Neural progenitor cell (in vitro differentiated cells): ENCODE measurements around the gene OTUD7B. TPM values are rescaled to one million over a fixed set of nuclear protein-coding genes. Genes with fewer than 3 reads are reported as not detected.

ENCODE experiments used
- DNase-seq: peaks from one replicate; pipeline ENCODE4 v3.0.0-alpha.2; 2016; ENCODE audit warnings: low spot score
- H2AFZ ChIP-seq: fragments of 200-600 bp; sonication (generic); replicated peaks from 2 replicates; pipeline ENCODE4 v1.6.1; 2016; ENCODE audit warnings: antibody characterized with exemption
- H3F3A ChIP-seq: fragments of 200-600 bp; sonication (generic); 2 replicates; pipeline ENCODE4 v1.6.1; 2016; ENCODE audit warnings: antibody characterized with exemption, low read depth
- H3K27ac ChIP-seq: fragments of 200-600 bp; sonication (generic); 2 replicates; pipeline ENCODE4 v1.5.1; 2016; ENCODE audit warnings: mild to moderate bottlenecking
- H3K27me3 ChIP-seq: fragments of 200-600 bp; sonication (generic); 2 replicates; pipeline ENCODE4 v1.6.1; 2016; ENCODE audit warnings: mild to moderate bottlenecking, moderate library complexity
- H3K36me3 ChIP-seq: fragments of 200-600 bp; sonication (generic); 2 replicates; pipeline ENCODE4 v1.5.1; 2016
- H3K4me1 ChIP-seq: fragments of 200-600 bp; sonication (generic); 2 replicates; pipeline ENCODE4 v1.6.1; 2016; ENCODE audit warnings: mixed run types
- H3K4me2 ChIP-seq: fragments of 200-600 bp; sonication (generic); 2 replicates; pipeline ENCODE4 v1.6.1; 2016
- H3K4me3 ChIP-seq: fragments of 200-600 bp; sonication (generic); 2 replicates; pipeline ENCODE4 v1.5.1; 2016
- H3K79me2 ChIP-seq: fragments of 200-600 bp; sonication (generic); 2 replicates; pipeline ENCODE4 v1.6.1; 2016; ENCODE audit warnings: low read depth
- H3K9ac ChIP-seq: fragments of 200-600 bp; sonication (generic); 2 replicates; pipeline ENCODE4 v1.6.1; 2016
- H3K9me3 ChIP-seq: fragments of 200-600 bp; sonication (generic); 2 replicates; pipeline ENCODE4 v1.5.1; 2016; ENCODE audit warnings: low read depth
- H4K20me1 ChIP-seq: fragments of 200-600 bp; sonication (generic); 2 replicates; pipeline ENCODE4 v1.6.1; 2016; ENCODE audit warnings: low read depth
- H3K27ac Mint-ChIP-seq: 3 replicates; pipeline ENCODE4 v1.8.0; 2021; ENCODE audit warnings: mixed read lengths
- H3K27me3 Mint-ChIP-seq: 2 replicates; pipeline ENCODE4 v1.8.0; 2022; ENCODE audit warnings: low read depth, mild to moderate bottlenecking, inconsistent platforms, moderate library complexity, mixed read lengths; ENCODE audit not compliant: insufficient read depth
- H3K36me3 Mint-ChIP-seq: 3 replicates; pipeline ENCODE4 v1.8.0; 2021; ENCODE audit warnings: mixed read lengths
- H3K4me1 Mint-ChIP-seq: 3 replicates; pipeline ENCODE4 v1.8.0; 2021; ENCODE audit warnings: mixed read lengths
- H3K4me3 Mint-ChIP-seq: 3 replicates; pipeline ENCODE4 v1.8.0; 2021; ENCODE audit warnings: mild to moderate bottlenecking, moderate library complexity, mixed read lengths
- H3K9me3 Mint-ChIP-seq: 3 replicates; pipeline ENCODE4 v1.8.0; 2020; ENCODE audit warnings: mixed read lengths
- EZH2 ChIP-seq: fragments of 200-600 bp; sonication (generic); IDR thresholded peaks from 2 replicates; pipeline ENCODE4 v1.6.1; 2017; ENCODE audit warnings: antibody characterized with exemption, mild to moderate bottlenecking, moderate library complexity
- EZH2phosphoT487 ChIP-seq: fragments of 200-600 bp; sonication (generic); IDR thresholded peaks from 2 replicates; pipeline ENCODE4 v1.6.1; 2017; ENCODE audit warnings: antibody characterized with exemption
- total RNA-seq: library from RNA; depleted of rRNA; stranded (reverse); fragments of >200 nt; gene quantifications from 2 replicates; pipeline ENCODE4 v1.2.3, GENCODE V29; 2015; ENCODE audit warnings: low replicate concordance
- TF ChIP-seq, protein P1 (sequence below): fragments of 200-600 bp; sonication (generic); IDR thresholded peaks from 2 replicates; pipeline ENCODE4 v1.5.1; 2017; ENCODE audit warnings: antibody characterized with exemption, mild to moderate bottlenecking

The OTUD7B gene
- total RNA-seq, 1 donor from 2014 or later = 10.7 TPM

DNA sequence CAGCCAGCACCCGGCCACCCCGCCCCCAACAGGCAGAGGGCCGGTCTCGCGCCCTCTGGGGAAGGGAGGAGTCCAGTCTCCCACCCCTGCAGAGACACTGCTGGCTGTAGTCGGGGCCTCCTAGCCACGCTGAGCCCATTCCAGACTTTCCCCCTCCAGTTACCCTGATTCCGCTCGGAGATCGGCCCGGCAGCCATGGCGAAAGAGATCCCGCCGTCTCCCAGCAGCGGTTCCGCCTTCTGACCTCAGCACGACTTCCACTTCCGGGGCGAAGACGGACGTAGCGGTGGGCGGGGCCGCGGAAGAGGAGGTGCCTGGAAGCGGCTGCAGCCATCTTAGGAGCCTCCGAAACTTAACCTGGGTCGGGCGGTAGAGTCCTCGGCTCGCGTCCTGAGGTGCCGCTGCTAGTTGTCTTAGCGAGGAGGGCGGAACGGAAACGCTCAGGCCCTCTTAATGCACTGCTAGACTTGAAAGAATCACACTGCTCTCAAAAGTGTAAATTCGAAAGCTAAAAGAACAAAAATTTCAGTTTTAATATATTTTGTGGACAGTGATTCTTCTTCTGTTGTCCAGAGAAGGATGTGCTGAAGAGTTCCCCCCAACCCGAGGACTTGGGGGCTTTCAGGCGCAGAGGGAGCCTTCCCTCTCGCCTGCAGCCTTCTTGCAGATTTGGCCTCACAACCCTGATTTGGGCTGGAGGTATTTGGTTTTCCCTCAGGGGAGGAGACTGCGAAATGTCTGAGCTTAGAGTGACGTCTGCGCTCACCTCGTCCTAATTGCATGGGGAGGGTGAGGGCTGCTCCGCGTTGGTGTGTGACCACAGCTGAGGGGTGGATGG lies 82.7 kb downstream of the OTUD7B start, which contains the start of gene SF3B4:
TSS of gene SF3B4 (minus strand) at position 241 of the 838 bp plus-strand sequence. CDS start at position 197, 44 bp downstream.
- Histone ChIP-seq H3K4me3 (peak within 1 kb of the TSS; percentile 93), H3K27me3 (no peaks in the 10 kb centered on the region), H3K27ac (peak within 1 kb of the TSS; percentile 98), H3K79me2 (peaks cover 35% of the 10 kb centered on the region), H2AFZ (peak within 1 kb of the TSS; percentile 60), H3K9me3 (no peaks in the 10 kb centered on the region), H3K4me1 (peaks cover 15% of the 10 kb centered on the region), H3F3A (peaks cover 8% of the 10 kb centered on the region), H3K9ac (peak within 1 kb of the TSS; percentile 92), H4K20me1 (peaks cover 17% of the 10 kb centered on the region), H3K36me3 (peaks cover 18% of the 10 kb centered on the region), H3K4me2 (peak within 1 kb of the TSS; percentile 90)
- H3K9me3 Mint-ChIP-seq = no peaks in the 10 kb centered on the region
- TF ChIP-seq EZH2 = no peak
- TF ChIP-seq, protein P1, sequence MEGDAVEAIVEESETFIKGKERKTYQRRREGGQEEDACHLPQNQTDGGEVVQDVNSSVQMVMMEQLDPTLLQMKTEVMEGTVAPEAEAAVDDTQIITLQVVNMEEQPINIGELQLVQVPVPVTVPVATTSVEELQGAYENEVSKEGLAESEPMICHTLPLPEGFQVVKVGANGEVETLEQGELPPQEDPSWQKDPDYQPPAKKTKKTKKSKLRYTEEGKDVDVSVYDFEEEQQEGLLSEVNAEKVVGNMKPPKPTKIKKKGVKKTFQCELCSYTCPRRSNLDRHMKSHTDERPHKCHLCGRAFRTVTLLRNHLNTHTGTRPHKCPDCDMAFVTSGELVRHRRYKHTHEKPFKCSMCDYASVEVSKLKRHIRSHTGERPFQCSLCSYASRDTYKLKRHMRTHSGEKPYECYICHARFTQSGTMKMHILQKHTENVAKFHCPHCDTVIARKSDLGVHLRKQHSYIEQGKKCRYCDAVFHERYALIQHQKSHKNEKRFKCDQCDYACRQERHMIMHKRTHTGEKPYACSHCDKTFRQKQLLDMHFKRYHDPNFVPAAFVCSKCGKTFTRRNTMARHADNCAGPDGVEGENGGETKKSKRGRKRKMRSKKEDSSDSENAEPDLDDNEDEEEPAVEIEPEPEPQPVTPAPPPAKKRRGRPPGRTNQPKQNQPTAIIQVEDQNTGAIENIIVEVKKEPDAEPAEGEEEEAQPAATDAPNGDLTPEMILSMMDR = peak; percentile 13
- H3K27ac Mint-ChIP-seq = peak within 1 kb of the TSS; percentile 91
- peak within 1 kb of the TSS; percentile 97 for H3K4me3 Mint-ChIP-seq
- peaks cover 24% of the 10 kb centered on the region for H3K4me1 Mint-ChIP-seq
- peaks cover 2% of the 10 kb centered on the region for H3K27me3 Mint-ChIP-seq
- peak; percentile 97 for DNase-seq
- H3K36me3 Mint-ChIP-seq = peaks cover 33% of the 10 kb centered on the region

DNA sequence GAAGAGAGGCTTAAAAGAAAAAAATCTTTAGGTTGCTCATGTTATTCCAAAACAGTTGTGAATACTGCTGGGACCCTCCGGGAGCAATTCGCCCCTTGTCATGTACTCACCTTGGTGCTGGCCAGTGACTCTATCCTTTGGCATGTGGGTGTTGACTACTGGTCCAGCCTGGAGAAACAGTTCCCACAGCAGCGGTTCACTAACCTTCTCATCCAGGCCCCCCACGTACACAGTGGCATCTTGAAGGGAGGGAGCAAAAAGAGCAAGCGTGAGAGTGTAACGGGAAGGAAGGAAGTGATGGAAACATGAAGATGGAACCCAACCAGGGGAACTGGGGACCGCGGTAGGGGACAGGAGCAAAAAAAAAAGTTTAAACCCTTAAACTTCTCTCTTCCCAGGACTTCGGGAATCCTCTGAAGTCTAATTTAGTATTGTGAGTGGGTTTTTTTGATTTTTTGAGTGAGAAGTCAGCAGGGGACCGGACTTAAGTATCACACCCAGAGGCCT lies 83.4 kb downstream of the OTUD7B start:
- Histone ChIP-seq H3K9ac (peak overlapping the region; percentile 92), H3K36me3 (peaks cover 18% of the 10 kb centered on the region)

DNA sequence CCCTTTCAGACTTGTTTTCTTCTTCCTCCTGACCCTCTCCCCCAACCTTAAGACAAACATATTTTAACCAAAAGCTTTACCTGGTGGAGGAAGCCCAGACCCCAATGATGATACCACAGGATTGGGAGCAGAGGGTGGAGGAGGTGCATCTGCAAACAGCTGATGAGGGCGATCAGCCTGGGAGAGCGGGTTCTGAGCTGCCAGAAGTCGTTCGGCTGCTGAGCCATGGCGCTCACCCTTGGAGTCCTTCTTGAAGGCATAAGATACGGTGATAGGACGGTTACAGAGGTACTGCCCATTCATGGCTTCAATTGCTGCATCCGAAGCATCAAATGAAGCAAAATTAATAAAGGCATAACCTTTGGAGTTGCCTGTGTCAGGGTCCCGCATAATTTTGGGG lies 84.2 kb downstream of the OTUD7B start:
- peaks cover 24% of the 10 kb centered on the region for H3K4me1 Mint-ChIP-seq
- no peak overlapping the region for H3K27ac Mint-ChIP-seq
- H3F3A ChIP-seq = peaks cover 18% of the 10 kb centered on the region
- H3K4me2 ChIP-seq = peak overlapping the region; percentile 90
- H3K9me3 ChIP-seq = no peaks in the 10 kb centered on the region
- peaks cover 2% of the 10 kb centered on the region for H3K27me3 Mint-ChIP-seq
- no peak overlapping the region for H3K27ac ChIP-seq
- no peaks in the 10 kb centered on the region for H3K27me3 ChIP-seq
- H3K36me3 ChIP-seq = peaks cover 18% of the 10 kb centered on the region
- H2AFZ ChIP-seq = no peak overlapping the region
- DNase-seq = no peak
- peaks cover 15% of the 10 kb centered on the region for H3K4me1 ChIP-seq
- H3K4me3 ChIP-seq = peak overlapping the region; percentile 93
- H3K9me3 Mint-ChIP-seq = no peaks in the 10 kb centered on the region
- TF ChIP-seq EZH2 (no peak), EZH2phosphoT487 (no peak)
- TF ChIP-seq, protein P1 = no peak
- H4K20me1 ChIP-seq = peaks cover 17% of the 10 kb centered on the region
- no peak overlapping the region for H3K9ac ChIP-seq
- peaks cover 33% of the 10 kb centered on the region for H3K36me3 Mint-ChIP-seq
- peaks cover 35% of the 10 kb centered on the region for H3K79me2 ChIP-seq
- peak overlapping the region; percentile 97 for H3K4me3 Mint-ChIP-seq

More for the DNA sequence above, 83.4 kb downstream of the OTUD7B start:
- H3K4me3 Mint-ChIP-seq = peak overlapping the region; percentile 97
- Histone ChIP-seq H3F3A (peaks cover 10% of the 10 kb centered on the region), H3K27ac (peak overlapping the region; percentile 69), H4K20me1 (peaks cover 17% of the 10 kb centered on the region), H3K4me2 (peak overlapping the region; percentile 90), H3K79me2 (peaks cover 35% of the 10 kb centered on the region), H3K27me3 (no peaks in the 10 kb centered on the region), H3K4me3 (peak overlapping the region; percentile 93), H3K9me3 (no peaks in the 10 kb centered on the region), H2AFZ (no peak overlapping the region), H3K4me1 (peaks cover 15% of the 10 kb centered on the region)
- no peak for DNase-seq
- peaks cover 24% of the 10 kb centered on the region for H3K4me1 Mint-ChIP-seq
- peaks cover 2% of the 10 kb centered on the region for H3K27me3 Mint-ChIP-seq
- peak overlapping the region; percentile 83 for H3K27ac Mint-ChIP-seq
- H3K9me3 Mint-ChIP-seq = no peaks in the 10 kb centered on the region
- peaks cover 35% of the 10 kb centered on the region for H3K36me3 Mint-ChIP-seq
- TF ChIP-seq EZH2phosphoT487 = no peak
